A673 (cell line): ENCODE results near the gene SPIRE2. TPM values are rescaled to one million over a fixed set of nuclear protein-coding genes. Genes with fewer than 3 reads are reported as not detected.

Source experiments
- BruUV-seq: library from RNA; stranded (reverse); fragments of 400-500 nt; replicated peaks from 2 replicates; lab custom pipeline; 2021; lab: Mats Ljungman, UMichigan
- CTCF ChIA-PET: fragments of 300-600 bp; sonication (Branson Sonifier 250); formaldehyde crosslinking; loops from one replicate; lab custom pipeline; 2022; ENCODE audit warnings: antibody characterized with exemption; lab: Charles Lee
- POLR2A ChIA-PET: fragments of 300-600 bp; sonication (Branson Sonifier 250); formaldehyde crosslinking; loops from one replicate; lab custom pipeline; 2022; ENCODE audit warnings: antibody characterized with exemption; ENCODE audit not compliant: low non-redundant PET; lab: Charles Lee
- DNase-seq: peaks from one replicate; pipeline ENCODE4 v3.0.0-alpha.2; 2015; ENCODE audit warnings: low spot score
- H3K27ac ChIP-seq: fragments of 200-600 bp; sonication (generic); 2 replicates; pipeline ENCODE4 v1.5.1; 2016; ENCODE audit warnings: mixed run types, low read depth, mild to moderate bottlenecking, mixed read lengths, antibody characterized with exemption, low read length; ENCODE audit not compliant: poor library complexity, severe bottlenecking
- H3K27me3 ChIP-seq: fragments of 200-600 bp; sonication (generic); replicated peaks from 2 replicates; pipeline ENCODE4 v1.6.1; 2017; ENCODE audit warnings: mixed run types, low read depth, mild to moderate bottlenecking, mixed read lengths, antibody characterized with exemption, low read length; ENCODE audit not compliant: insufficient read depth, poor library complexity
- H3K36me3 ChIP-seq: fragments of 200-600 bp; sonication (generic); 2 replicates; pipeline ENCODE4 v1.6.1; 2016; ENCODE audit warnings: mixed run types, mild to moderate bottlenecking, mixed read lengths, antibody characterized with exemption, low read length; ENCODE audit not compliant: insufficient read depth, poor library complexity, severe bottlenecking
- H3K4me1 ChIP-seq: fragments of 200-600 bp; sonication (generic); 2 replicates; pipeline ENCODE4 v1.6.1; 2017; ENCODE audit warnings: mixed run types, mild to moderate bottlenecking, mixed read lengths, antibody characterized with exemption, low read length; ENCODE audit not compliant: insufficient read depth, poor library complexity, severe bottlenecking
- H3K4me3 ChIP-seq: fragments of 200-600 bp; sonication (generic); 2 replicates; pipeline ENCODE4 v1.5.1; 2016; ENCODE audit warnings: low read depth, mixed run types, mild to moderate bottlenecking, mixed read lengths, low read length; ENCODE audit not compliant: poor library complexity, severe bottlenecking
- H3K9me3 ChIP-seq: fragments of 200-600 bp; sonication (generic); 2 replicates; pipeline ENCODE4 v1.6.1; 2016; ENCODE audit warnings: mixed run types, low read depth, mild to moderate bottlenecking, mixed read lengths, antibody characterized with exemption, low read length; ENCODE audit not compliant: poor library complexity, severe bottlenecking
- EZH2 ChIP-seq: fragments of 200-600 bp; sonication (generic); IDR thresholded peaks from 2 replicates; pipeline ENCODE4 v1.6.1; 2017; ENCODE audit warnings: borderline replicate concordance, low read depth, mild to moderate bottlenecking, mixed read lengths, antibody characterized with exemption, low read length; ENCODE audit not compliant: poor library complexity, severe bottlenecking
- intact Hi-C: fragments of 100-400 bp; cut with micrococcal nuclease; formaldehyde crosslinking; loops from one replicate; pipeline ENCODE4 v1.10.0; 2022; ENCODE audit not compliant: unreplicated experiment
- total RNA-seq: library from RNA; stranded (reverse); gene quantifications from 2 replicates; pipeline ENCODE4 v1.2.3, GENCODE V29; 2021
- TF ChIP-seq, protein P1 (sequence below): fragments of 300-800, 200-600 bp; sonication (generic); conservative IDR thresholded peaks from 2 replicates; pipeline ENCODE4 v1.5.1; 2017; ENCODE audit warnings: low read depth, mild to moderate bottlenecking, antibody characterized with exemption, low read length, moderate library complexity, mixed read lengths

SPIRE2 gene
- total RNA-seq, 1 experiment from 2014 or later: 18.9 TPM

DNA sequence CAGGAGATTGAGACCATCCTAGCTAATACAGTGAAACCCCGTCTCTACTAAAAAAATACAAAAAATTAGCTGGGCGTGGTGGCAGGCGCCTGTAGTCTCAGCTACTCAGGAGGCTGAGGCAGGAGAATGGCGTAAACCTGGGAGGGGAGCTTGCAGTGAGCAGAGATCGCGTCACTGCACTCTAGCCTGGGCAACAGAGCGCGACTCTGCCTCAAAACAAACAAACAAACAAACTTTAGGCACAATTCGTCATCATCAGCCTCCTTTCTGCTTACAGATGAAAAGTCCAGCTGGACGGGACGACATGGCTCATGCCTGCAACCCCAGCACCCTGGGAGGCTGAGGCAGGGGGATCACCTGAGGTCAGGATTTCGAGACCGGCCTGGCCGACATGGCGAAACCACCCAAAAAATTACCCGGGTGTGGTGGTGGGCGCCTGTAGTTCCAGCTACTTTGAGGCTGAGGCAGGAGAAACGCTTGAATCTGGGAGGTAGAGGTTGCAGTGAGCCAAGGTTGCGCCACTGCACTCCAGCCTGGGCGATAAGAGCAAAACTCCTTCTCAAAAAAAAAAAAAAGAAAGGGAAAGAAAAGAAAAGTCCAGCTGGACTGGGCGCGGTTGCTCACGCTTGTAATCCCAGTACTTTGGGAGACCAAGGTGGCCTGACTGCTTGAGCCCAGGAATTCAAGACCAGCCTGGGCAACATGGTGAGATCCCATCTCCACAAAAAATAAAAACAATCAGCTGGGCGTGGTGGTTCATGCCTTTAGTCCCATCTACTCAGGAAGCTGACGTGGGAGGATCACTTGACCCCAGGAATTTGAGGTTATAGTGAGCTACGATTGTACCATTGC is 1.5 kb upstream of the SPIRE2 start:
- CTCF ChIA-PET: no interaction called here
- POLR2A ChIA-PET: no interaction called here

DNA sequence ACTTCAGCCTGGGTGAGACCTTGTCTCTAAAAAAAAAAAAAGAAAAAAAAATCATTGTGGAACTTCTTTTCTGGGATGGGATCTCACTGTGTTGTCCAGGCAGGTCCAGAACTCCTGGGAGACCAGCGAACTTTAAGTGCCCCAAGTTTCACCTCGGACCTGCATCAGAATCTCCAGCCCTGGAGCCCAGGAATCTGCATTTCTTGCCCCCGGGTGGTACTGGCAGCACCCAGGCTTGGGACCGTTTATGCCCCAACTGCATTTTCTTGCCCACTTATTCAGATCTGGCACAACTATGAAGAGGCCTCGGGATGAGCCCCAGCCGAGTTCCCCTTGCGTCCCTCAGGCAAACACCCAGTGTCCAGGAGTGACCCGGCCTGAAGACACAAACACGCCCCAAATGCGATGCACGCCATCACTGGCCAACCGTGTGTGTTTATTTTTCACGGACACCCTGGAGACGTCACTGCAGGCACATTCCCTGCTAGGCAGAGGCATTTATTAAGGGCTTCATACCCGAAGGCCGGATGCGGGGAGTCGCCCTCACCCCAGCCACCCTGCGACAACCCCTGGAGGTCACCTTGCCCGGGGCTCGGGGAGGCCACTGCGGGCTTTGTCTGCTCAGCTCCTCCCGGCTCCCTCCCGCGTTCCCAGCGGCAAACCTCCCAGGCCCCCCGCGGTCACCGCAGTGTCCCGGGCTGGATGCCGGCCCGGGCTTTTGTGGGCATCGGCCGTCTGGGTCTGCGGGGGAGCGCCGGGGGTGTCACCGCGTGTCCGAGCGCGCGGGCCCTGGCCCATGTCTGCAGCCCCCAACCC is 684 bp upstream of the SPIRE2 start:
- POLR2A ChIA-PET: no interaction called here
- TF ChIP-seq, protein P1, sequence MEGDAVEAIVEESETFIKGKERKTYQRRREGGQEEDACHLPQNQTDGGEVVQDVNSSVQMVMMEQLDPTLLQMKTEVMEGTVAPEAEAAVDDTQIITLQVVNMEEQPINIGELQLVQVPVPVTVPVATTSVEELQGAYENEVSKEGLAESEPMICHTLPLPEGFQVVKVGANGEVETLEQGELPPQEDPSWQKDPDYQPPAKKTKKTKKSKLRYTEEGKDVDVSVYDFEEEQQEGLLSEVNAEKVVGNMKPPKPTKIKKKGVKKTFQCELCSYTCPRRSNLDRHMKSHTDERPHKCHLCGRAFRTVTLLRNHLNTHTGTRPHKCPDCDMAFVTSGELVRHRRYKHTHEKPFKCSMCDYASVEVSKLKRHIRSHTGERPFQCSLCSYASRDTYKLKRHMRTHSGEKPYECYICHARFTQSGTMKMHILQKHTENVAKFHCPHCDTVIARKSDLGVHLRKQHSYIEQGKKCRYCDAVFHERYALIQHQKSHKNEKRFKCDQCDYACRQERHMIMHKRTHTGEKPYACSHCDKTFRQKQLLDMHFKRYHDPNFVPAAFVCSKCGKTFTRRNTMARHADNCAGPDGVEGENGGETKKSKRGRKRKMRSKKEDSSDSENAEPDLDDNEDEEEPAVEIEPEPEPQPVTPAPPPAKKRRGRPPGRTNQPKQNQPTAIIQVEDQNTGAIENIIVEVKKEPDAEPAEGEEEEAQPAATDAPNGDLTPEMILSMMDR: no peak
- TF ChIP-seq EZH2: no peak
- intact Hi-C loops: no loop called here
- Histone ChIP-seq H3K9me3 (no peaks in the 10 kb centered on the region), H3K36me3 (no peaks in the 10 kb centered on the region), H3K4me1 (peaks cover 5% of the 10 kb centered on the region), H3K27ac (peak overlapping the region; percentile 34), H3K4me3 (peak overlapping the region; percentile 62), H3K27me3 (no peaks in the 10 kb centered on the region)
- peak; percentile 40 for DNase-seq
- no TSS peak for BruUV-seq
- CTCF ChIA-PET: no interaction called here

More for the DNA sequence above, 1.5 kb upstream of the SPIRE2 start:
- no peaks in the 10 kb centered on the region for H3K9me3 ChIP-seq
- H3K27me3 ChIP-seq: no peaks in the 10 kb centered on the region
- H3K4me1 ChIP-seq: peaks cover 5% of the 10 kb centered on the region
- no peak overlapping the region for H3K27ac ChIP-seq
- no peak for TF ChIP-seq EZH2
- TF ChIP-seq, protein P1: no peak
- no peak for DNase-seq
- no peak overlapping the region for H3K4me3 ChIP-seq
- H3K36me3 ChIP-seq: no peaks in the 10 kb centered on the region
- intact Hi-C loops: no loop called here
- BruUV-seq: no TSS peak

DNA sequence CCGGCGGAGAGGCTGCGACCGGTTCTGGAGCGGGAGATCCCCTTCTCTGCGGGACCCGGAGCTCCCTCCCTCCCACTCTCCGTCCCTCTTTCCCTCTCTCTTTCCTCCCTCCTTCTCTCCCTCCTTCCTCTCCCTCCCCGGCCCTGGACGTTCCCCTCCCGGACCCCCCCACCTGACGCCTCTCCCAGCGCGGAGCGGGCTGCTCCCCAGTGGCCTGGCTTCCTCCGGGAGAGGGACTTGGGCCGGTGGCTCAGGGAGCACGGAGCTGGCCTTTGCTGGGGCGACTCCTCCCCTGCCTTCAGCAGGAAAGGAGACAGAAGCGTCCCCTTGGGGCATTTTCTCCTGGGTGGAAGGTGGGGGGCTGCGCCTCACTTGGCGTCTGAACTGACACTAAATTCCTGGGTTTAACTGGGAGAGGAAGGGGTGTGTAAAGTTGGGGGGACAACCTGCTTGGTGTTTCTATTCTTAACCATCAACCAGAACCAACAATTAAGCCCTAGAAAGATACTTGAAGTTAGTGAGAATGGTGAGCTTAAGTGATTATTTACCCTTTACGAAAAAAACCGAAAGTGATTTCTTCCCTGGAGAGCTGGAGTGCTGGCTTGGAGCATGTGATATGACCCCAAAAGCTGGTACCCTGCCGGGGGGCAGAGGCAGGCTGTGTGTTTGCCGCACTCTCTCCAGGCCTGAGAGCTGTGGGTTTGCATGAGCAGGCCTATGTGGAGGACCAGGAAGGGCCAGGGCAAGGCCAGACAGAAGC is 775 bp downstream of the SPIRE2 start:
- H3K9me3 ChIP-seq: no peaks in the 10 kb centered on the region
- H3K36me3 ChIP-seq: no peaks in the 10 kb centered on the region
- H3K4me1 ChIP-seq: peaks cover 5% of the 10 kb centered on the region
- no peaks in the 10 kb centered on the region for H3K27me3 ChIP-seq
- DNase-seq: no peak
- TF ChIP-seq, protein P1: no peak
- no peak for TF ChIP-seq EZH2
- ChIA-PET CTCF (no interaction called here), POLR2A (no interaction called here)
- no TSS peak for BruUV-seq
- intact Hi-C loops: no loop called here
- H3K4me3 ChIP-seq: peak overlapping the region; percentile 62
- H3K27ac ChIP-seq: peak overlapping the region; percentile 57
